H1 (cell line): ENCODE results near the gene RBM26. TPM values are rescaled to one million over a fixed set of nuclear protein-coding genes. Genes with fewer than 3 reads are reported as not detected.

Source experiments
- SIN3A ChIP-seq, 2 experiments: IDR thresholded peaks in 1 of 2; conservative IDR thresholded peaks in 1 of 2; 2 replicates each; pipeline ENCODE4 v1.6.1; 2011 to 2012; ENCODE audit warnings: low read length in 2 of 2, improper control_type of control experiment in 1 of 2, low read depth in 1 of 2, mild to moderate bottlenecking in 1 of 2
- polyA plus RNA-seq, 7 experiments: library from polyadenylated mRNA; depleted of rRNA in 3 of 7; stranded (reverse) in 5 of 7; unstranded in 2 of 7; fragments of >200 nt in 5 of 7; fragments of 200-250 nt in 2 of 7; gene quantifications; 1 replicate in 5 of 7; 2 replicates in 1 of 7; 4 replicates in 1 of 7; pipeline versions ENCODE4 v1.2.1 to v1.2.3, GENCODE V29; 2011 to 2013; ENCODE audit warnings: missing spikeins in 2 of 7, mixed read lengths in 2 of 7
- total RNA-seq: library from RNA; stranded (reverse); fragmentation: NEBNext Ultra II Directional; extraction: Animal tissue kit (Norgen Biotek cat#: 25700); gene quantifications from 2 replicates; pipeline ENCODE4 v1.2.1, GENCODE V29; 2021

RBM26 gene
- total and polyA plus RNA-seq, 2 of the 8 experiments (the other 6 are each of a cell fraction or from before 2014, with no cell fraction given): 20.3 to 65.5 TPM

GRCh38 chr13:79432992-79433391 lies 26.9 kb upstream of the RBM26 start (continued):
- no peak for TF ChIP-seq SIN3A (conservative IDR thresholded peaks at IDR 0.05 in 1 of 2, IDR thresholded peaks at IDR 0.05 in 1 of 2; ENCODE audit: low read depth in 1 of 2, low read length in 2 of 2)
- TF ChIP-seq, all 59 proteins: peak for 0
